HEK293 (cell line): ENCODE data around the gene FAM120A.

Experiments used
- BCL6B ChIP-seq: fragments of 450-650 bp; formaldehyde crosslinking; IDR thresholded peaks from 2 replicates; pipeline ENCODE4 v1.5.1; 2017; ENCODE audit warnings: missing biosample characterization, missing genetic modification characterization
- EGR2 ChIP-seq: fragments of 450-650 bp; formaldehyde crosslinking; IDR thresholded peaks from 2 replicates; pipeline ENCODE4 v1.5.1; 2016; ENCODE audit warnings: low read depth, missing biosample characterization, missing genetic modification characterization
- FEZF1 ChIP-seq: fragments of 450-650 bp; formaldehyde crosslinking; IDR thresholded peaks from 2 replicates; pipeline ENCODE4 v1.5.1; 2016; ENCODE audit warnings: missing biosample characterization, missing genetic modification characterization
- GLIS1 ChIP-seq: fragments of 450-650 bp; formaldehyde crosslinking; IDR thresholded peaks from 2 replicates; pipeline ENCODE4 v1.5.1; 2016; ENCODE audit warnings: missing biosample characterization, missing genetic modification characterization
- IKZF3 ChIP-seq: fragments of 450-650 bp; IDR thresholded peaks from 2 replicates; pipeline ENCODE4 v1.5.0; 2018; ENCODE audit warnings: missing biosample characterization, mild to moderate bottlenecking, missing genetic modification characterization, moderate library complexity
- KLF10 ChIP-seq: fragments of 450-650 bp; IDR thresholded peaks from 2 replicates; pipeline ENCODE4 v1.5.1; 2018; ENCODE audit warnings: missing biosample characterization, mild to moderate bottlenecking, missing genetic modification characterization
- KLF17 ChIP-seq: fragments of 450-650 bp; formaldehyde crosslinking; IDR thresholded peaks from 2 replicates; pipeline ENCODE4 v1.5.1; 2016; ENCODE audit warnings: missing biosample characterization, missing genetic modification characterization
- KLF8 ChIP-seq: fragments of 450-650 bp; formaldehyde crosslinking; IDR thresholded peaks from 2 replicates; pipeline ENCODE4 v1.5.1; 2016; ENCODE audit warnings: missing biosample characterization, missing genetic modification characterization
- SALL2 ChIP-seq: fragments of 450-650 bp; formaldehyde crosslinking; IDR thresholded peaks from 2 replicates; pipeline ENCODE4 v1.5.0; 2017; ENCODE audit warnings: missing biosample characterization, mild to moderate bottlenecking, missing genetic modification characterization, borderline replicate concordance
- YY1 ChIP-seq: fragments of 450-650 bp; formaldehyde crosslinking; IDR thresholded peaks from 2 replicates; pipeline ENCODE4 v1.5.1; 2018; ENCODE audit warnings: missing biosample characterization, missing genetic modification characterization
- ZBTB7A ChIP-seq: fragments of 450-650 bp; formaldehyde crosslinking; IDR thresholded peaks from 2 replicates; pipeline ENCODE4 v1.5.1; 2016; ENCODE audit warnings: low read depth, missing biosample characterization, missing genetic modification characterization
- ZBTB8A ChIP-seq: fragments of 450-650 bp; formaldehyde crosslinking; IDR thresholded peaks from 2 replicates; pipeline ENCODE4 v1.5.1; 2016; ENCODE audit warnings: missing biosample characterization, missing genetic modification characterization
- ZNF133 ChIP-seq: fragments of 450-650 bp; formaldehyde crosslinking; IDR thresholded peaks from 2 replicates; pipeline ENCODE4 v1.5.1; 2016; ENCODE audit warnings: missing biosample characterization, missing genetic modification characterization
- ZNF140 ChIP-seq: fragments of 450-650 bp; formaldehyde crosslinking; IDR thresholded peaks from 2 replicates; pipeline ENCODE4 v1.5.1; 2016; ENCODE audit warnings: missing biosample characterization, missing genetic modification characterization
- ZNF19 ChIP-seq: fragments of 450-650 bp; formaldehyde crosslinking; IDR thresholded peaks from 2 replicates; pipeline ENCODE4; 2016; ENCODE audit warnings: missing biosample characterization, missing genetic modification characterization, low read depth
- ZNF223 ChIP-seq: fragments of 450-650 bp; formaldehyde crosslinking; IDR thresholded peaks from 2 replicates; pipeline ENCODE4 v1.5.1; 2016; ENCODE audit warnings: missing biosample characterization, missing genetic modification characterization
- ZNF239 ChIP-seq: fragments of 450-650 bp; formaldehyde crosslinking; IDR thresholded peaks from 2 replicates; pipeline ENCODE4 v1.5.1; 2016; ENCODE audit warnings: missing biosample characterization, missing genetic modification characterization
- ZNF24 ChIP-seq: fragments of 450-650 bp; formaldehyde crosslinking; IDR thresholded peaks from 2 replicates; pipeline ENCODE4 v1.5.1; 2016; ENCODE audit warnings: missing biosample characterization, missing genetic modification characterization
- ZNF248 ChIP-seq: fragments of 450-650 bp; formaldehyde crosslinking; IDR thresholded peaks from 2 replicates; pipeline ENCODE4 v1.5.1; 2017; ENCODE audit warnings: missing biosample characterization, missing genetic modification characterization
- ZNF292 ChIP-seq: fragments of 450-650 bp; formaldehyde crosslinking; IDR thresholded peaks from 2 replicates; pipeline ENCODE4 v1.5.1; 2016; ENCODE audit warnings: low read depth, missing biosample characterization, missing genetic modification characterization, borderline replicate concordance
- ZNF366 ChIP-seq: fragments of 450-650 bp; formaldehyde crosslinking; conservative IDR thresholded peaks from 2 replicates; pipeline ENCODE4 v1.5.1; 2016; ENCODE audit warnings: missing biosample characterization, missing genetic modification characterization
- ZNF394 ChIP-seq: fragments of 450-650 bp; formaldehyde crosslinking; IDR thresholded peaks from 2 replicates; pipeline ENCODE4 v1.5.1; 2016; ENCODE audit warnings: missing biosample characterization, missing genetic modification characterization, mild to moderate bottlenecking, moderate library complexity, borderline replicate concordance
- ZNF426 ChIP-seq: fragments of 450-650 bp; formaldehyde crosslinking; IDR thresholded peaks from 2 replicates; pipeline ENCODE4 v1.5.1; 2017; ENCODE audit warnings: missing biosample characterization, missing genetic modification characterization, mild to moderate bottlenecking, inconsistent platforms, moderate library complexity
- ZNF473 ChIP-seq: fragments of 450-650 bp; formaldehyde crosslinking; IDR thresholded peaks from 2 replicates; pipeline ENCODE4 v1.5.1; 2017; ENCODE audit warnings: missing biosample characterization, missing genetic modification characterization
- ZNF514 ChIP-seq: fragments of 450-650 bp; formaldehyde crosslinking; IDR thresholded peaks from 2 replicates; pipeline ENCODE4 v1.5.1; 2016; ENCODE audit warnings: missing biosample characterization, missing genetic modification characterization
- ZNF529 ChIP-seq: fragments of 450-650 bp; formaldehyde crosslinking; IDR thresholded peaks from 2 replicates; pipeline ENCODE4 v1.5.1; 2017; ENCODE audit warnings: missing genetic modification characterization, missing biosample characterization; ENCODE audit not compliant: insufficient replicate concordance
- ZNF544 ChIP-seq: fragments of 450-650 bp; formaldehyde crosslinking; IDR thresholded peaks from 2 replicates; pipeline ENCODE4 v1.5.0; 2017; ENCODE audit warnings: missing biosample characterization, missing genetic modification characterization
- ZNF548 ChIP-seq: fragments of 450-650 bp; formaldehyde crosslinking; IDR thresholded peaks from 2 replicates; pipeline ENCODE4 v1.5.1; 2016; ENCODE audit warnings: missing biosample characterization, missing genetic modification characterization
- ZNF571 ChIP-seq: fragments of 450-650 bp; formaldehyde crosslinking; IDR thresholded peaks from 2 replicates; pipeline ENCODE4 v1.5.0; 2017; ENCODE audit warnings: missing biosample characterization, missing genetic modification characterization
- ZNF580 ChIP-seq: fragments of 450-650 bp; formaldehyde crosslinking; IDR thresholded peaks from 2 replicates; pipeline ENCODE4 v1.5.1; 2016; ENCODE audit warnings: missing biosample characterization, missing genetic modification characterization
- ZNF596 ChIP-seq: fragments of 450-650 bp; IDR thresholded peaks from 2 replicates; pipeline ENCODE4 v1.5.0; 2018; ENCODE audit warnings: missing biosample characterization, mild to moderate bottlenecking, missing genetic modification characterization, moderate library complexity
- ZNF600 ChIP-seq: fragments of 450-650 bp; formaldehyde crosslinking; IDR thresholded peaks from 2 replicates; pipeline ENCODE4 v1.5.1; 2016; ENCODE audit warnings: missing biosample characterization, missing genetic modification characterization
- ZNF610 ChIP-seq: fragments of 450-650 bp; formaldehyde crosslinking; IDR thresholded peaks from 2 replicates; pipeline ENCODE4 v1.5.1; 2016; ENCODE audit warnings: missing biosample characterization, missing genetic modification characterization, borderline replicate concordance
- ZNF707 ChIP-seq: fragments of 450-650 bp; formaldehyde crosslinking; IDR thresholded peaks from 2 replicates; pipeline ENCODE4 v1.5.1; 2016; ENCODE audit warnings: missing biosample characterization, missing genetic modification characterization
- ZNF777 ChIP-seq: fragments of 450-650 bp; formaldehyde crosslinking; IDR thresholded peaks from 2 replicates; pipeline ENCODE4 v1.5.1; 2017; ENCODE audit warnings: missing biosample characterization, missing genetic modification characterization, borderline replicate concordance
- ZNF791 ChIP-seq: fragments of 450-650 bp; formaldehyde crosslinking; IDR thresholded peaks from 2 replicates; pipeline ENCODE4 v1.5.1; 2016; ENCODE audit warnings: missing biosample characterization, missing genetic modification characterization
- ZNF792 ChIP-seq: fragments of 450-650 bp; formaldehyde crosslinking; IDR thresholded peaks from 2 replicates; pipeline ENCODE4 v1.5.1; 2016; ENCODE audit warnings: missing biosample characterization, missing genetic modification characterization
- ZNF830 ChIP-seq: fragments of 450-650 bp; IDR thresholded peaks from 2 replicates; pipeline ENCODE4 v1.5.0; 2018; ENCODE audit warnings: missing biosample characterization, missing genetic modification characterization, low read depth, mild to moderate bottlenecking, moderate library complexity
- ZXDB ChIP-seq: fragments of 450-650 bp; formaldehyde crosslinking; IDR thresholded peaks from 2 replicates; pipeline ENCODE4 v1.5.1; 2016; ENCODE audit warnings: missing biosample characterization, missing genetic modification characterization
- TF ChIP-seq, protein P1 (sequence below): fragments of 450-650 bp; formaldehyde crosslinking; IDR thresholded peaks from 2 replicates; pipeline ENCODE4 v1.5.1; 2016; ENCODE audit warnings: missing biosample characterization, missing genetic modification characterization

FAM120A gene

DNA sequence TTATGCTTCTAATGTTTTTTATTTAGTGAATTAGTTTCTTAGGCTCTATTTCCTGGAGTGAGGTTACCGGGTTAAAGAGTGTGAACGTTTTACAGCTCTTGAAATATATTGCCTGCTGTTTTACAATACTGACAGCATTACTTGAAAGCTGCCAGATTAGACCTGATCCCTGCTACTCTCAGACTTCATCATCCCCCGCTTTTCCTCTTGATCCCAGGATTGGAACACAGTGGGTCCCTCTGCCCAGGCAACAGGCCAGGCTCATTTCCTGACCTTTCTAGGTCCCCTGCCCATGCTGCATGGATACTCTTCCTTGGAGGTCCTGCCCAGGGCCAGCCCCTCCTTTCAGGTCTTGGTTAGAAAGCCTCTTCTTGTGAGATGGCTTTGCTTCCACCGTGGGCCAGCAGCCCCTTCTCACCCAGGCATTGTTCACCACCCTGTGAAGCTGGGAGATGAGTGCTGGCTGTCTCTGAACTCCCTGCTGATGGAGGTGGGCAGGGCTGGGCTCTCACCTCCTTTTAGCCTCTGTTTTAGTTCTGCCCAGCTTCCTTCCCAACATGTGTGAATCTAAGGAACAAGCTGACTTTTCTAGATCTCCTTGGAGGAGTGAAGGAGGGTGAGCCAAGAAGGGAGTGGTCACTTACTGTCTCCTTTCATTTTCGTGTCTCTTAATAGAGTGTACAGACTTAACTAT is 17.4 kb downstream of the FAM120A start (continued):
- TF ChIP-seq ZNF548 (tag by site-specific recombination) (no peak), ZNF777 (no peak), ZBTB7A (no peak), BCL6B (peak; percentile 83), ZNF248 (tag by site-specific recombination) (no peak), FEZF1 (tag by site-specific recombination) (peak; percentile 96), KLF17 (tag by site-specific recombination) (no peak), ZNF366 (tag by site-specific recombination) (no peak), ZNF24 (tag by site-specific recombination) (no peak), KLF10 (tag by site-specific recombination) (no peak), ZNF792 (tag by site-specific recombination) (no peak), ZNF426 (tag by site-specific recombination) (no peak), ZNF791 (tag by site-specific recombination) (no peak), ZNF140 (tag by site-specific recombination) (no peak), ZNF544 (tag by site-specific recombination) (no peak), EGR2 (tag by site-specific recombination) (no peak), IKZF3 (tag by site-specific recombination) (peak; percentile 85), ZBTB8A (tag by site-specific recombination) (peak; percentile 41), ZNF394 (tag by site-specific recombination) (peak; percentile 60; the same call in 1 of the 2 replicates), ZNF514 (tag by site-specific recombination) (no peak), SALL2 (tag by site-specific recombination) (no peak), ZNF600 (tag by site-specific recombination) (no peak), ZNF610 (tag by site-specific recombination) (peak; percentile 44; the same call in 1 of the 2 replicates), ZNF292 (tag by site-specific recombination) (no peak), ZNF529 (tag by site-specific recombination) (no peak), YY1 (tag by site-specific recombination) (no peak), ZNF19 (no peak), ZNF580 (tag by site-specific recombination) (peak; percentile 38; the same call in 1 of the 2 replicates), ZNF133 (tag by site-specific recombination) (no peak), ZNF223 (tag by site-specific recombination) (no peak), ZNF596 (tag by site-specific recombination) (peak; percentile 48; the same call in 1 of the 2 replicates), ZXDB (tag by site-specific recombination) (peak; percentile 55; the same call in 1 of the 2 replicates), ZNF571 (tag by site-specific recombination) (no peak), ZNF707 (tag by site-specific recombination) (no peak), GLIS1 (no peak), KLF8 (tag by site-specific recombination) (no peak), ZNF830 (tag by site-specific recombination) (no peak), ZNF239 (tag by site-specific recombination) (no peak), ZNF473 (tag by site-specific recombination) (no peak)
- TF ChIP-seq, protein P1, sequence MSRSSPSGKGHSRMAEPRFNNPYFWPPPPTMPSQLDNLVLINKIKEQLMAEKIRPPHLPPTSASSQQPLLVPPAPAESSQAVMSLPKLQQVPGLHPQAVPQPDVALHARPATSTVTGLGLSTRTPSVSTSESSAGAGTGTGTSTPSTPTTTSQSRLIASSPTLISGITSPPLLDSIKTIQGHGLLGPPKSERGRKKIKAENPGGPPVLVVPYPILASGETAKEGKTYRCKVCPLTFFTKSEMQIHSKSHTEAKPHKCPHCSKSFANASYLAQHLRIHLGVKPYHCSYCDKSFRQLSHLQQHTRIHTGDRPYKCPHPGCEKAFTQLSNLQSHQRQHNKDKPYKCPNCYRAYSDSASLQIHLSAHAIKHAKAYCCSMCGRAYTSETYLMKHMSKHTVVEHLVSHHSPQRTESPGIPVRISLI (tag by site-specific recombination), result no peak
